GM20000 (cell line): ENCODE data around the gene CHRM5.

Source experiments
- DNase-seq: peaks from one replicate; pipeline ENCODE4 v3.0.0; 2012; ENCODE audit warnings: low spot score
- TF ChIP-seq, protein P1 (sequence below): IDR thresholded peaks from 2 replicates; pipeline ENCODE4 v1.5.1; 2012; ENCODE audit warnings: mild to moderate bottlenecking, control low read depth; ENCODE audit errors: extremely low read depth, missing control alignments

Gene CHRM5

DNA sequence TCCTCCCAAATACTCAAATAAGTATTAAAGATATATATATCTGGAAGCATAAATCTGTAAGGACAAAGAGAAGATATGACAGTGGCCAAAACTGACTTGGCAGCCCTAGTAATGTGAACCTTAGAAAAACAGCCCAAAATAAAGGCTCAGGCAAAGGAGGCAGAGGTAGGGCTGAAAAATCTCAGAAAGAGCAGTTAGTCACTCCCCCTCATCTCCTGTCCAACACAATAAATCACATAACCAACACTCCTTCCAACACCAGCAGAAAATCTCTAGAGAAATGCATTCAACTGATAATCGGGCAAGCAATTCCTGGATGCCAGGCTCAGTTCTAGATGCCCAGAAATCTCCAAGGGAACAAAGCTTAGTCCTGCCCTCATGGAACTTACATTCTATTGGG is 22.1 kb upstream of the CHRM5 start:
- TF ChIP-seq, protein P1, sequence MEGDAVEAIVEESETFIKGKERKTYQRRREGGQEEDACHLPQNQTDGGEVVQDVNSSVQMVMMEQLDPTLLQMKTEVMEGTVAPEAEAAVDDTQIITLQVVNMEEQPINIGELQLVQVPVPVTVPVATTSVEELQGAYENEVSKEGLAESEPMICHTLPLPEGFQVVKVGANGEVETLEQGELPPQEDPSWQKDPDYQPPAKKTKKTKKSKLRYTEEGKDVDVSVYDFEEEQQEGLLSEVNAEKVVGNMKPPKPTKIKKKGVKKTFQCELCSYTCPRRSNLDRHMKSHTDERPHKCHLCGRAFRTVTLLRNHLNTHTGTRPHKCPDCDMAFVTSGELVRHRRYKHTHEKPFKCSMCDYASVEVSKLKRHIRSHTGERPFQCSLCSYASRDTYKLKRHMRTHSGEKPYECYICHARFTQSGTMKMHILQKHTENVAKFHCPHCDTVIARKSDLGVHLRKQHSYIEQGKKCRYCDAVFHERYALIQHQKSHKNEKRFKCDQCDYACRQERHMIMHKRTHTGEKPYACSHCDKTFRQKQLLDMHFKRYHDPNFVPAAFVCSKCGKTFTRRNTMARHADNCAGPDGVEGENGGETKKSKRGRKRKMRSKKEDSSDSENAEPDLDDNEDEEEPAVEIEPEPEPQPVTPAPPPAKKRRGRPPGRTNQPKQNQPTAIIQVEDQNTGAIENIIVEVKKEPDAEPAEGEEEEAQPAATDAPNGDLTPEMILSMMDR, result no peak

DNA sequence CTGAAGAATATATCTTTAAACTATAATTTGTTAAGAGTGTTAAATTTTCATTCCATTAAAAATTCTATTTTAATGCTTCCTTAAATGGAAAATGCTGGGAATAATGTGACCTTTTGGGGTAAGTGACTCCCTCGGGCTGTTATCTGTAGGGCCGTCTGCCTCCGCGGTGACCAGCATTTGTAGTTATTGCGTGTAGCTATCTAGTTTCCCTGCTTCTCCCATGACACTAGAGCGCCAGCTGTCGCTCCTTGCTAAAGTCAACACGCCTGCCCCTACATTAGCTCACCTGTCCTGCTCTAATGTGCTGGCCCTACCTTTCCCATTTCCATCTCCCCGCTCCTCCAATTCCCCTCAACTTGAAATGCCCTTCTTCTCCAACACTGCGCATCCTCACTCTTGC is 12.4 kb upstream of the CHRM5 start:
- TF ChIP-seq, protein P1, result no peak
- DNase-seq, result no peak

More for the DNA sequence above, 22.1 kb upstream of the CHRM5 start:
- no peak for DNase-seq

DNA sequence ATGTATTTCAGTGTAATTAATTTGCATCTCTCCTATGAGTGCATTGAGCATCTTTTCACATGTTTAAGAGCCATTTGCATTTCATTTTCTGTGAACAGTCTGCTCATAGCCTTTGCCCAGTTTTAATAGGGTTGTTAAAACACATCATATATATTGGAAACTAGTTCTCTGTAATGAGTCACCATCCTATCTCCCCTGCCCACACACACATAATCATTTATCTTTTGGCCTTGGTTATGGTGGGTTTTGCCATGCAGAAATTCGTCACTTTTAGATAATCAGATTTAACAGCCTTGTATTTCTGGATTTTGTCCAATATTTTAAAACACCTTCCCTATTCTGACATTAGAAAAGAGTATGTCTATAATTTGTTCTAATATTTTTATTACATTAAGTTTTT is 11.9 kb upstream of the CHRM5 start:
- DNase-seq, result no peak
- TF ChIP-seq, protein P1, result no peak

DNA sequence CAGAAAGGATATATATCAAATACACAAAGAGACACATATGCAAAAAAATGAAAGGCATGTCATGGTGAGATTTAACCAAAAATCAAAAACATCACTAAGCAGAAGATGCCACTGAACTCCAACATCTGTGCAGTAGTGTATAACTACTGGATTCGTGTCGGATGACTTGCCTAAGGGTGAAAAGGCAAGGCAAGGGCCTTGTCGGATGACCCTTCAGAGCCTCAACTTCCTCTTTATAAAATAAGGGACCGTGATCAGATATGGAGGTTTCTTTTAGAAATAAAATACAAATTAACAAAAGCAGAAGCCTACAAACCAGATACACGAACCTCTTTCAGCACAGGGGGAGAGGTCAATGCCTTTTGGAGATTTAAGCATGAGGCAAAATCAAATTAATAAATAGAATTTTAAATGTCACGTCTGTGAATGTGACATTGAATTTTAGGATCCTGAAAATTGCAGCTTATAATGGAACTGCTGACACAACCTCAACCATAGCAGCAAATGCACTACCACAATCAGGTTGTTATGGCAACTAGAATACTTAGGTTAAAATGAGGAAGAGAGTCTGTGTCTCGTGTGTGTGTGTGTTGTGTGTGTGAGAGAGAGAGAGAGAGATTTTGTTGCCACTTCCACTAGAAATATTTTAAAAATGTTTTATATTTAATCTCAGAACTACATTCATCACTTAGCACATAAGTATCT is 8.3 kb upstream of the CHRM5 start:
- TF ChIP-seq, protein P1, result no peak

DNA sequence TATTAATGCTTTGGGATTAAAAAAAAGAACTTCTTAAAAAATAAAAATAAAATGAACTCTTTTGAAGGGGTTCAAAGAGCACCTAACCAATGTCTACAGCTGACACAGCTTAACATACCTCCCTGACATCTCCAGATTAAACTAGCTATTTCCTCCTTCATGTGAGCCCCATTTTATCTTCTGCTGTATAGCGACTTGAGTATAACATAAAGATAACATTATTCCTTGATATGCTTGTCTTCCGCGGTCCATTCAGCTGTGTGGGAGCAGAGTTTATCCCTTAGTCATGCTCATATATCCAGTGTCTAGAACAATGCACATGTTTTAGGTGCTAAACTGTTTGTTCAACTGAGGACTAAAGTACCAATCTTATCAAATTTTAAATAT is 7.8 kb upstream of the CHRM5 start:
- DNase-seq, result no peak
- TF ChIP-seq, protein P1, result no peak

More for the DNA sequence above, 8.3 kb upstream of the CHRM5 start:
- DNase-seq, result no peak

DNA sequence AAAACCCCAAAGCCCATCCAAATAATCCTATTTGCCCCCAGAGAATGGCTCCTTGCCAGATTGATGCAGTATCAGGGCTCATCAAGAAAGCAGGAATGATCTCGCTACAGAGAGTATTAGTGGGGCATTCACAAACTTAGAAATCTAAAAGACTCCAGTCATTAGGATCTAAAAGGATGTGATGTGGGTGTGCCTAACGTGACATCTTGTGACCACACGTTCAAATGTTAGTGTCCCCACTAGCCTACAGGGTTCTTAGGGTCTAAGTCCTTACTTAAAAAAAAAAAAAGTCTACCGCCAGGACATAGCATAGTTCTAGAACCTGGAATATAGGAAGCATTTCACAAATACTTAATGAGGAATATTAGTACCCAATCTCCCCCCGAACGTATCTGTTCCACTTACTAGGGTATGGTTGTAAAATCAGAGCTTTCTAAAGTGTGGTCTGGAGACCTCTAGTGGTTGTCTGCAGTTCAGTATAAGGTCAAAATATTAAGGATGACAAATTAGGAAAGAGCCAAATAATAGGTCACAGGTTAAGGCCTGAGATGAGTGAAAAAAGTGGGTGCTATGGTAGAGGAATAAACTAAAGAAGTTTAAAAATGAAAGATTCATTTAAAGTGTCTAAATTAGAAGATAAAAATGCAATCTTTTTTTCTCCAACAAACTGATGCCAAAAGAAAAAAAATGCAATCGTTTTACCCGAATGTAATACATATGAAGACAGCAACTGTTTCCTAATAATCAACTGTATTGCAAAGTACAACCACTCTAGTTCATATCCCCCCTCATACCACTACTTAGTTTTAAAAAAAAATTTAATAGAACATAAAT is 4.2 kb upstream of the CHRM5 start:
- peak; percentile 26 for DNase-seq
- TF ChIP-seq, protein P1, result peak; percentile 52

DNA sequence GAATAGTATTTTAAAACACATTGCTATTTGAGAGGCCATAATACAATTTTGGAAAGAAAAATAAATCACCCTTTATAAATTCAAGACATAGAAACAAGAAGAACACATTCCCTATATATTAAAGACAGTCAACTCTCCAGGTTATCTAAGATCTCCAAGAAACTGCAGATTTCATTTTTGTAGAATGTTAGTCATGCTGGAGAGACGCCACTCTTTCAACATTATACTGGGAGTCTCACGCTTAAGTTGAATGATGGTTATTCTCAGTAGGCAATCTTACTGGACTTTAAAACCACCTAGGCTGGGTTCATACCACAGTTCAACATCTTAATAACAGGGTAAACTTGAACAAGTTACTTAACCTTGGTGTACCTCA is 3.6 kb upstream of the CHRM5 start:
- no peak for DNase-seq
- TF ChIP-seq, protein P1, result no peak
